ENCODE results near the gene GTPBP6. TPM values are rescaled to one million over a fixed set of nuclear protein-coding genes. Genes with fewer than 3 reads are reported as not detected.

The GTPBP6 gene
- total RNA-seq, 1 experiment from 2014 or later: 41.6 TPM

DNA sequence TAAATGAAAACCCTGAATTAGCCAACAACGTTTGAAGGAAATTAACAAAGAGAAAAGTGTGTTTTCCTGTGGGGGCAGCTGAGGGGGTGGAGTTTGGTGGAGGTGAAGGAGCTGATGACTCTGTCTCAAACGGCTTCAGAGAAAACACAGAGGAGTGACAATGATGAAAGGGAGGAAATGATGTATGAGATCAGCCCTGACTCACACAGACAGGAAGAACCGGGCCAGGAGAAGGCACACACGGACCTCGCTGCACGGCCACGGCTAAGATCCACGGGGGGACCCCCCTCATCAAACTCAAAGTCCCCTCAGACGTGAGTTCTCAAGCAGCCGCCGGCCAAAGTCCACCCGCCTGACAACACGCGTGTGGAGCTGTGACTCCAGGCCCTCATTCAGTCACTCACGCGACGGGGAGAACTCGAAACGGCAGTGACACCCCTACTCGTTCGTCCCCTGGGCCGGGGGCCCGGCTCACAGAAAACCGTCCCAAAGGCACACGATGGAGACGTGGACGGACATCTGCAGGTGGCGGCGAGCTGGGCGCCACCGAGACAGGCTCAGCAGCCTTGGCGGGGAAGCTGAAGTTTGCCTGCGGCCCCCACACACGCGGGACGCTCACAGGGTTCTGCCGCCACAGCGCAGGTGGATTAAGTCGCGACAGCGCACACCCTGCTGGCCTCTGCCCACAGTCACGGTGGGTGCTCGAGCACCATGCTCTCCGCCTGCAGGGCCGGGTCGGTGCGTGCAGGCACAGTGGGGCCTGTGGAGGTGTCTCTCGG, 39.3 kb upstream of the GTPBP6 start:
- Histone ChIP-seq H3K9ac (ENCODE audit: low read length) (no peak overlapping the region), H3K27me3 (ENCODE audit: insufficient read depth, low read length) (no peaks in the 10 kb centered on the region), H3K27ac (ENCODE audit: low read depth, low read length) (no peak overlapping the region), H2AFZ (ENCODE audit: low read depth, low read length, poor library complexity, severe bottlenecking) (no peak overlapping the region), H3K79me2 (ENCODE audit: insufficient read depth, low read length) (no peaks in the 10 kb centered on the region), H3K36me3 (ENCODE audit: control insufficient read depth in 1 of 2, insufficient read depth in 2 of 2, low read length in 2 of 2) (0 out of 4 replicates have a peak, but pooled peaks cover 0 to 4% of the 10 kb centered on the region in 2 experiments), H3K4me2 (ENCODE audit: low read length) (no peak overlapping the region), H4K20me1 (ENCODE audit: insufficient read depth) (no peaks in the 10 kb centered on the region), H3K4me1 (ENCODE audit: control insufficient read depth in 1 of 2, insufficient read depth in 2 of 2, low read length in 2 of 2) (no peaks in the 10 kb centered on the region), H3K9me3 (ENCODE audit: control insufficient read depth in 1 of 2, insufficient read depth in 1 of 2, low read depth in 1 of 2, low read length in 2 of 2) (no peaks in the 10 kb centered on the region), H3K4me3 (replicated peaks in 1 of 2; ENCODE audit: low read depth in 1 of 2, low read length in 2 of 2) (no peak overlapping the region), H3K9me2 (ENCODE audit: insufficient read depth) (no peaks in the 10 kb centered on the region)
- DNase-seq (ENCODE audit: low read depth, low spot score): no peak
- intact Hi-C loops (cut with micrococcal nuclease): no loop called here
- ChIA-PET POLR2A (no interaction called here), RAD21 (ENCODE audit: low non-redundant PET in 1 of 2, low total read pairs in 2 of 2, uncharacterized antibody in 2 of 2, unreplicated experiment in 2 of 2) (no interaction called here), CTCF (no interaction called here)
- TF ChIP-seq TCF7L2 (IDR thresholded peaks at IDR 0.05; ENCODE audit: borderline replicate concordance, extremely low read depth, insufficient read depth, insufficient read length) (no peak), CEBPB (IDR thresholded peaks at IDR 0.05; ENCODE audit: low read depth) (no peak), EZH2phosphoT487 (IDR thresholded peaks at IDR 0.05; ENCODE audit: borderline replicate concordance) (no peak)
- TF ChIP-seq, protein P1, sequence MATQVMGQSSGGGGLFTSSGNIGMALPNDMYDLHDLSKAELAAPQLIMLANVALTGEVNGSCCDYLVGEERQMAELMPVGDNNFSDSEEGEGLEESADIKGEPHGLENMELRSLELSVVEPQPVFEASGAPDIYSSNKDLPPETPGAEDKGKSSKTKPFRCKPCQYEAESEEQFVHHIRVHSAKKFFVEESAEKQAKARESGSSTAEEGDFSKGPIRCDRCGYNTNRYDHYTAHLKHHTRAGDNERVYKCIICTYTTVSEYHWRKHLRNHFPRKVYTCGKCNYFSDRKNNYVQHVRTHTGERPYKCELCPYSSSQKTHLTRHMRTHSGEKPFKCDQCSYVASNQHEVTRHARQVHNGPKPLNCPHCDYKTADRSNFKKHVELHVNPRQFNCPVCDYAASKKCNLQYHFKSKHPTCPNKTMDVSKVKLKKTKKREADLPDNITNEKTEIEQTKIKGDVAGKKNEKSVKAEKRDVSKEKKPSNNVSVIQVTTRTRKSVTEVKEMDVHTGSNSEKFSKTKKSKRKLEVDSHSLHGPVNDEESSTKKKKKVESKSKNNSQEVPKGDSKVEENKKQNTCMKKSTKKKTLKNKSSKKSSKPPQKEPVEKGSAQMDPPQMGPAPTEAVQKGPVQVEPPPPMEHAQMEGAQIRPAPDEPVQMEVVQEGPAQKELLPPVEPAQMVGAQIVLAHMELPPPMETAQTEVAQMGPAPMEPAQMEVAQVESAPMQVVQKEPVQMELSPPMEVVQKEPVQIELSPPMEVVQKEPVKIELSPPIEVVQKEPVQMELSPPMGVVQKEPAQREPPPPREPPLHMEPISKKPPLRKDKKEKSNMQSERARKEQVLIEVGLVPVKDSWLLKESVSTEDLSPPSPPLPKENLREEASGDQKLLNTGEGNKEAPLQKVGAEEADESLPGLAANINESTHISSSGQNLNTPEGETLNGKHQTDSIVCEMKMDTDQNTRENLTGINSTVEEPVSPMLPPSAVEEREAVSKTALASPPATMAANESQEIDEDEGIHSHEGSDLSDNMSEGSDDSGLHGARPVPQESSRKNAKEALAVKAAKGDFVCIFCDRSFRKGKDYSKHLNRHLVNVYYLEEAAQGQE (IDR thresholded peaks at IDR 0.05; ENCODE audit: low read depth): no peak
- no TSS peak for BruUV-seq (replicated peaks)
- ATAC-seq: no peak

Data from HCT116 (cell line).